Endothelial cell of umbilical vein (primary cell): ENCODE data around the gene CNOT4. TPM values are rescaled to one million over a fixed set of nuclear protein-coding genes. Genes with fewer than 3 reads are reported as not detected.

Experiments used
- BruUV-seq: library from RNA; stranded (reverse); fragments of 400-500 nt; replicated peaks from 2 replicates; lab custom pipeline; 2021; lab: Mats Ljungman, UMichigan
- CTCF ChIA-PET: fragments of 300-600, 350-600 bp; sonication (Branson Sonifier 250); formaldehyde crosslinking; loops from one replicate; lab custom pipeline; 2021; ENCODE audit warnings: antibody characterized with exemption, inconsistent platforms; lab: Charles Lee
- POLR2A ChIA-PET: fragments of 300-600, 350-600 bp; sonication (Branson Sonifier 250); formaldehyde crosslinking; loops from one replicate; lab custom pipeline; 2021; ENCODE audit warnings: antibody characterized with exemption, inconsistent platforms; lab: Charles Lee
- DNase-seq: peaks from one replicate; pipeline ENCODE4 v3.0.0-alpha.2; 2011; ENCODE audit warnings: low read depth, low spot score
- FAIRE-seq: peaks from 2 replicates; lab custom pipeline; 2011; peaks lifted over from hg19 to GRCh38; lab: Jason Lieb, UNC
- H2AFZ ChIP-seq: 2 replicates; pipeline ENCODE4 v1.6.0; 2012; ENCODE audit warnings: low read depth, low read length, control low read depth, inconsistent platforms
- H3K27ac ChIP-seq: 2 replicates; pipeline ENCODE4 v1.5.1; 2011; ENCODE audit warnings: low read depth, mild to moderate bottlenecking, control low read depth, low read length, moderate library complexity; ENCODE audit not compliant: insufficient read depth
- H3K27me3 ChIP-seq, 2 experiments: 2 replicates each; pipeline versions ENCODE4 v1.6.0 to v1.6.1; 2011; ENCODE audit warnings: low read length in 2 of 2, mixed read lengths in 1 of 2; ENCODE audit not compliant: control insufficient read depth in 2 of 2, insufficient read depth in 2 of 2
- H3K36me3 ChIP-seq, 2 experiments: 2 replicates in 1 of 2; 3 replicates in 1 of 2; pipeline ENCODE4 v1.5.1; 2011; ENCODE audit warnings: low read length in 2 of 2, mild to moderate bottlenecking in 1 of 2, moderate library complexity in 1 of 2; ENCODE audit not compliant: control insufficient read depth in 2 of 2, insufficient read depth in 2 of 2; ENCODE audit errors: extremely low read depth in 1 of 2
- H3K4me1 ChIP-seq: 3 replicates; pipeline ENCODE4 v1.5.1; 2011; ENCODE audit warnings: mild to moderate bottlenecking, low read length; ENCODE audit not compliant: control insufficient read depth, insufficient read depth; ENCODE audit errors: extremely low read depth
- H3K4me2 ChIP-seq: 2 replicates; pipeline ENCODE4 v1.6.1; 2011; ENCODE audit warnings: low read length, control low read depth, mixed read lengths; ENCODE audit not compliant: insufficient read depth
- H3K4me3 ChIP-seq, 3 experiments: fragments of 200-600 bp in 1 of 3; sonication (generic), shearing (Covaris generic) in 1 of 3; replicated peaks in 1 of 3; 2 replicates each; pipeline ENCODE4 v1.5.1; 2011 to 2016; ENCODE audit warnings: control low read depth in 3 of 3, low read length in 3 of 3, mild to moderate bottlenecking in 2 of 3, inconsistent platforms in 1 of 3, low read depth in 1 of 3, moderate library complexity in 1 of 3; ENCODE audit not compliant: insufficient read depth in 1 of 3
- H3K79me2 ChIP-seq: 2 replicates; pipeline ENCODE4 v1.6.0; 2012; ENCODE audit warnings: low read length, inconsistent platforms; ENCODE audit not compliant: control insufficient read depth, insufficient read depth
- H3K9ac ChIP-seq: replicated peaks from 2 replicates; pipeline ENCODE3; 2011; ENCODE audit warnings: low read length, control low read depth; ENCODE audit not compliant: insufficient read depth; ENCODE audit errors: extremely low read depth
- H3K9me1 ChIP-seq: replicated peaks from 3 replicates; pipeline ENCODE4 v1.6.0; 2011; ENCODE audit warnings: mild to moderate bottlenecking, low read length; ENCODE audit not compliant: control insufficient read depth, insufficient read depth; ENCODE audit errors: extremely low read depth
- H3K9me3 ChIP-seq: replicated peaks from 2 replicates; pipeline ENCODE4 v1.5.1; 2012; ENCODE audit warnings: low read length, inconsistent platforms; ENCODE audit not compliant: control insufficient read depth, insufficient read depth
- H4K20me1 ChIP-seq: replicated peaks from 2 replicates; pipeline ENCODE3; 2011; ENCODE audit warnings: mild to moderate bottlenecking, low read length; ENCODE audit not compliant: control insufficient read depth, insufficient read depth; ENCODE audit errors: extremely low read depth
- EZH2 ChIP-seq: IDR thresholded peaks from 2 replicates; pipeline ENCODE4 v1.6.1; 2012; ENCODE audit warnings: borderline replicate concordance, low read depth, mild to moderate bottlenecking, moderate library complexity, low read length, inconsistent platforms; ENCODE audit not compliant: severe bottlenecking
- FOS ChIP-seq: IDR thresholded peaks from 2 replicates; pipeline ENCODE4 v1.6.1; 2011; ENCODE audit warnings: mild to moderate bottlenecking, low read length, moderate library complexity, borderline replicate concordance; ENCODE audit not compliant: insufficient read depth
- GATA2 ChIP-seq: IDR thresholded peaks from 2 replicates; pipeline ENCODE4 v1.7.0; 2011; ENCODE audit warnings: low read depth, mild to moderate bottlenecking, moderate library complexity, mixed read lengths, low read length; ENCODE audit not compliant: insufficient read length, insufficient read depth
- JUN ChIP-seq: IDR thresholded peaks from 2 replicates; pipeline ENCODE4 v1.6.1; 2011; ENCODE audit warnings: borderline replicate concordance, low read depth; ENCODE audit not compliant: insufficient read length, insufficient read depth
- MYC ChIP-seq: IDR thresholded peaks from one replicate; pipeline ENCODE4 v1.6.1; 2011; ENCODE audit warnings: mild to moderate bottlenecking, low read depth, low read length
- POLR2A ChIP-seq: IDR thresholded peaks from 2 replicates; pipeline ENCODE4 v1.6.1; 2012; ENCODE audit warnings: low read depth, mild to moderate bottlenecking, control low read depth, low read length
- POLR2AphosphoS5 ChIP-seq: IDR thresholded peaks from 2 replicates; pipeline ENCODE4 v1.6.1; 2012; ENCODE audit warnings: low read depth, mild to moderate bottlenecking, control low read depth, low read length, moderate library complexity; ENCODE audit not compliant: insufficient read depth
- dilution Hi-C: fragments of 300-500 bp; cut with MboI; formaldehyde crosslinking; loops from one replicate; pipeline ENCODE4 v1.15.0; 2019; ENCODE audit warnings: low sequenced_read_pairs; ENCODE audit not compliant: extremely low pct_ligation_motif_present
- intact Hi-C: fragments of 100-400 bp; cut with micrococcal nuclease; formaldehyde crosslinking; loops from one replicate; pipeline ENCODE4 v1.10.0; 2022
- polyA plus RNA-seq, 4 experiments: library from polyadenylated mRNA; depleted of rRNA in 3 of 4; stranded (reverse) in 3 of 4; unstranded in 1 of 4; fragments of >200 nt; gene quantifications; 2 replicates each; pipeline versions ENCODE4 v1.2.1 to v1.2.3, GENCODE V29; 2011 to 2012; ENCODE audit warnings: missing spikeins in 1 of 4
- total RNA-seq: library from RNA; stranded (reverse); gene quantifications from 2 replicates; pipeline ENCODE4 v1.2.3, GENCODE V29; 2021
- TF ChIP-seq, protein P1 (sequence below): IDR thresholded peaks from 2 replicates; pipeline ENCODE4 v1.6.1; 2011; ENCODE audit not compliant: insufficient read depth, insufficient read length
- TF ChIP-seq, protein P2 (sequence below), 2 donors: IDR thresholded peaks; 1 replicate in 1 of 2; 2 replicates in 1 of 2; pipeline ENCODE4 v1.5.1; 2011; ENCODE audit warnings: low read length in 2 of 2, mild to moderate bottlenecking in 2 of 2, moderate library complexity in 2 of 2, control low read depth in 1 of 2, inconsistent platforms in 1 of 2, low read depth in 1 of 2; ENCODE audit not compliant: insufficient read depth in 1 of 2; ENCODE audit errors: extremely low read depth in 1 of 2

The CNOT4 gene
- total and polyA plus RNA-seq, 2 donors (not counting 3 experiments of a cell fraction or from before 2014, with no cell fraction given), result 10.3 to 21.7 TPM

DNA sequence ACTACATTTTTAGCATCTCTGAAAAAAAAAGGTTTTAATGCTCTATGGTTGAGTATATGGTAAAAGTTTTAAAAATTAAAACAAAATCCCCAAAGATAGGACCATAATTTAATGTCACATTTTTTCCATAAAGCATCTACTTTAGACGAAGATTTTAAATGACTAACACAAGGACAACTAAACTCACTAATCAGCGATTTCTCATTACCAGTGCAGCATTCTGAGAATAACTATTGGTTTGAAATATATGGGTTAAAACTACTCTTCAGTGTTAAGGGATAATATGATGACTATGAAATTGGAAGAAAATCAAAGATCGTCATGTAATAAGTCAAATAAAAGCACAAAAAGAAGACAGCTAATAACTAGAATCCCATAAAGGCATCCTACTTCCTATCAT is 118.4 kb downstream of the CNOT4 start:
- H3K4me2 ChIP-seq, result no peak overlapping the region
- DNase-seq (no peak), FAIRE-seq (no peak)
- ChIA-PET POLR2A (no interaction called here), CTCF (interaction anchor here (2.4 kb wide), 1 partner anchor 23 kb away, joined by 8 read pairs; no protein-coding TSS in a partner anchor)
- dilution Hi-C loops, result no loop called here
- no TSS peak for BruUV-seq
- no peaks in the 10 kb centered on the region for H3K79me2 ChIP-seq
- no peaks in the 10 kb centered on the region for H4K20me1 ChIP-seq
- TF ChIP-seq JUN, result no peak
- no peak for TF ChIP-seq FOS
- no peak for TF ChIP-seq EZH2
- TF ChIP-seq POLR2A, result no peak
- TF ChIP-seq GATA2, result no peak
- TF ChIP-seq, protein P1, sequence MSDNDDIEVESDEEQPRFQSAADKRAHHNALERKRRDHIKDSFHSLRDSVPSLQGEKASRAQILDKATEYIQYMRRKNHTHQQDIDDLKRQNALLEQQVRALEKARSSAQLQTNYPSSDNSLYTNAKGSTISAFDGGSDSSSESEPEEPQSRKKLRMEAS, result no peak
- TF ChIP-seq MYC, result no peak
- TF ChIP-seq, protein P2, sequence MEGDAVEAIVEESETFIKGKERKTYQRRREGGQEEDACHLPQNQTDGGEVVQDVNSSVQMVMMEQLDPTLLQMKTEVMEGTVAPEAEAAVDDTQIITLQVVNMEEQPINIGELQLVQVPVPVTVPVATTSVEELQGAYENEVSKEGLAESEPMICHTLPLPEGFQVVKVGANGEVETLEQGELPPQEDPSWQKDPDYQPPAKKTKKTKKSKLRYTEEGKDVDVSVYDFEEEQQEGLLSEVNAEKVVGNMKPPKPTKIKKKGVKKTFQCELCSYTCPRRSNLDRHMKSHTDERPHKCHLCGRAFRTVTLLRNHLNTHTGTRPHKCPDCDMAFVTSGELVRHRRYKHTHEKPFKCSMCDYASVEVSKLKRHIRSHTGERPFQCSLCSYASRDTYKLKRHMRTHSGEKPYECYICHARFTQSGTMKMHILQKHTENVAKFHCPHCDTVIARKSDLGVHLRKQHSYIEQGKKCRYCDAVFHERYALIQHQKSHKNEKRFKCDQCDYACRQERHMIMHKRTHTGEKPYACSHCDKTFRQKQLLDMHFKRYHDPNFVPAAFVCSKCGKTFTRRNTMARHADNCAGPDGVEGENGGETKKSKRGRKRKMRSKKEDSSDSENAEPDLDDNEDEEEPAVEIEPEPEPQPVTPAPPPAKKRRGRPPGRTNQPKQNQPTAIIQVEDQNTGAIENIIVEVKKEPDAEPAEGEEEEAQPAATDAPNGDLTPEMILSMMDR (IDR thresholded peaks at IDR 0.05; ENCODE audit: extremely low read depth in 1 of 2, insufficient read depth in 1 of 2, low read depth in 1 of 2, low read length in 2 of 2), result no peak
- no peak for TF ChIP-seq POLR2AphosphoS5
- H3K36me3 ChIP-seq, result peaks cover 0 to 5% of the 10 kb centered on the region in 2 experiments
- H3K9me1 ChIP-seq, result no peaks in the 10 kb centered on the region
- no peak overlapping the region for H2AFZ ChIP-seq
- no peak overlapping the region for H3K9ac ChIP-seq
- no peak overlapping the region for H3K27ac ChIP-seq
- no peaks in the 10 kb centered on the region for H3K27me3 ChIP-seq
- H3K9me3 ChIP-seq, result no peaks in the 10 kb centered on the region
- intact Hi-C loops, result no loop called here
- H3K4me3 ChIP-seq, result no peak overlapping the region
- no peaks in the 10 kb centered on the region for H3K4me1 ChIP-seq
